Breast epithelium (tissue), 4 donors: ENCODE results near the gene BCAN. TPM values are rescaled to one million over a fixed set of nuclear protein-coding genes. Genes with fewer than 3 reads are reported as not detected.
A peak's percentile ranks its signal among the peaks of the same experiment; 100 is the strongest.

ENCODE experiments used
- DNase-seq, 2 donors: peaks; one replicate each; pipeline ENCODE4 v3.0.0-alpha.2; 2019; ENCODE audit warnings: low spot score in 2 of 2
- H3K27ac ChIP-seq, 2 donors: fragments of 200-600 bp; sonication (generic) in 1 of 2; one replicate each; pipeline ENCODE4 v1.5.1; 2016 to 2019; ENCODE audit warnings: mild to moderate bottlenecking in 1 of 2
- H3K27me3 ChIP-seq, 2 donors: fragments of 200-600 bp; sonication (generic) in 1 of 2; one replicate each; pipeline versions ENCODE4 v1.5.1 to v1.6.0; 2017 to 2019; ENCODE audit warnings: control low read depth in 1 of 2, mild to moderate bottlenecking in 1 of 2
- H3K36me3 ChIP-seq: fragments of 200-600 bp; one replicate; pipeline ENCODE4 v1.5.1; 2019
- H3K4me1 ChIP-seq, 2 donors: fragments of 200-600 bp; sonication (generic); one replicate each; pipeline ENCODE4 v1.5.1; 2016 to 2019; ENCODE audit warnings: control low read depth in 1 of 2
- H3K4me3 ChIP-seq, 3 donors: fragments of 200-600 bp; sonication (generic); 1 replicate in 2 of 3; 2 replicates in 1 of 3; pipeline ENCODE4 v1.5.1; 2016 to 2019; ENCODE audit warnings: mild to moderate bottlenecking in 3 of 3, moderate library complexity in 2 of 3
- H3K9me3 ChIP-seq, 2 donors: fragments of 200-600 bp; sonication (generic) in 1 of 2; one replicate each; pipeline ENCODE4 v1.5.1; 2016 to 2019; ENCODE audit warnings: control low read depth in 1 of 2
- CTCF ChIP-seq, 3 donors: fragments of 450-650 bp; IDR thresholded peaks; one replicate each; pipeline ENCODE4 v1.5.1; 2016 to 2017; ENCODE audit warnings: antibody characterized with exemption in 3 of 3, mild to moderate bottlenecking in 3 of 3, moderate library complexity in 3 of 3
- POLR2A ChIP-seq: fragments of 450-650 bp; IDR thresholded peaks from one replicate; pipeline ENCODE4 v1.6.1; 2016; ENCODE audit warnings: antibody characterized with exemption, mild to moderate bottlenecking, moderate library complexity
- POLR2AphosphoS5 ChIP-seq, 3 donors: sonication (generic); formaldehyde crosslinking; IDR thresholded peaks; one replicate each; pipeline ENCODE4 v1.6.1; 2017; ENCODE audit warnings: antibody characterized with exemption in 3 of 3
- intact Hi-C: fragments of 100-400 bp; cut with DNase I; formaldehyde crosslinking; loops from one replicate; pipeline ENCODE4 v1.15.1; 2023; ENCODE audit warnings: low total_unique reads
- total RNA-seq, 3 donors: library from RNA; depleted of rRNA; stranded (reverse); fragments of >200 nt; gene quantifications; one replicate each; pipeline ENCODE4 v1.1.0, GENCODE V29; 2016

BCAN gene
- total RNA-seq, 3 donors from 2014 or later: 0.44 TPM; not detected in 2

DNA sequence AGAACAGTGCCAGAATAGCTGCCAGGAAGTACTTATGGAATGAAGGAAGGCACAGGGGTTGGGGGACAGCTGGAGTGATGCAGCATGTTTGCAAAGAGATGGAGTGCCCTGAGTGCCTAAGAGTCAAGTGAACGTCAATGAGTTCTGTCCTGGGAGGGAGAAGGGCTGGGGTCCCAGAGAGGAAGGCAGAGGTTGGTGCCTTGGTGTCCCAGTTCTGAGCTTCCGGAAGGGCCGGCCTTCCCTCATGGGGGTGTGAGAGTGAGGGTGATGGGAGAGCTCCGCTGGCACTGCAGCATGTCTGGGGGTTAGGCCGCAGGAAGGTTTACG is 17.7 kb downstream of the BCAN start:
- H3K36me3 ChIP-seq: no peaks in the 10 kb centered on the region
- peak overlapping the region; percentile 86 to 94 for H3K27ac ChIP-seq
- H3K9me3 ChIP-seq: no peaks in the 10 kb centered on the region
- H3K4me3 ChIP-seq: peak overlapping the region in 2 of 3 donors; percentile 34 to 37
- peaks cover 15 to 47% of the 10 kb centered on the region in 2 donors for H3K4me1 ChIP-seq
- TF ChIP-seq POLR2A (no peak), CTCF (IDR thresholded peaks at IDR 0.05) (no peak), POLR2AphosphoS5 (IDR thresholded peaks at IDR 0.05) (no peak)
- no peak for DNase-seq
- intact Hi-C loops: loop anchor here (10.0 kb wide), 1 partner anchor 75 kb away; no protein-coding TSS in a partner anchor
- H3K27me3 ChIP-seq: no peaks in the 10 kb centered on the region

- Histone ChIP-seq H3K4me3 (peak overlapping the region in 2 of 3 donors; percentile 34 to 37), H3K27ac (peak overlapping the region; percentile 86 to 94), H3K27me3 (no peaks in the 10 kb centered on the region), H3K36me3 (no peaks in the 10 kb centered on the region), H3K9me3 (no peaks in the 10 kb centered on the region), H3K4me1 (peaks cover 15 to 47% of the 10 kb centered on the region in 2 donors)
- intact Hi-C loops: loop anchor here (10.0 kb wide), 2 partner anchors 75 to 165 kb away; no protein-coding TSS in a partner anchor
- peak; percentile 91 to 95 for DNase-seq
- TF ChIP-seq POLR2AphosphoS5 (IDR thresholded peaks at IDR 0.05): peak in 2 of 3 donors; percentile 57 to 83
- TF ChIP-seq CTCF (IDR thresholded peaks at IDR 0.05): peak; percentile 96 to 99 (median 98)
- TF ChIP-seq POLR2A: no peak
Measured at GRCh38 chr1:156659988-156660751, 18.3 kb downstream of the BCAN start.

DNA sequence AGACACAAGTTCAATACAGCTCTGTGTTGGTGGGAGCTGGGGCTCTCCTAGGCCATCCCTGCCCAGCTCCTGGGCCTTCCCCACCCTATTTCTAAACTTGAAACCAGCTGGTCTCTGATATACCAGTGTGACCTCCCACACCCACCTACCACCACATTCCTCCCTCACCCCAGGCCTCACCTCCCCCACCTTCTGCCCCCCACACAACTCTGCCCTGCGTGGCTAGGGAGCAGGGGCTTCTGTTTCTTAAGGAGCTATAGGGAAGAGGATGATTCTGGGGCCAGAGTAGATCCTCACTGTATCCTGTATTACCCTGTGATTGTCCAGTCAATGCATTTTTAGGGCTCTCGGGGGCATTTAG is 18.8 kb downstream of the BCAN start:
- Histone ChIP-seq H3K4me1 (peaks cover 15 to 47% of the 10 kb centered on the region in 2 donors), H3K36me3 (no peaks in the 10 kb centered on the region), H3K4me3 (peak overlapping the region in 2 of 3 donors; percentile 34 to 37), H3K27me3 (no peaks in the 10 kb centered on the region), H3K27ac (peak overlapping the region; percentile 86 to 94), H3K9me3 (no peaks in the 10 kb centered on the region)
- DNase-seq: no peak
- TF ChIP-seq POLR2A (no peak), CTCF (IDR thresholded peaks at IDR 0.05) (no peak)
- intact Hi-C loops: loop anchor here (10.0 kb wide), 1 partner anchor 166 kb away; no protein-coding TSS in a partner anchor

GRCh38 chr1:156662005-156662799 is 20.3 kb downstream of the BCAN start:
- intact Hi-C loops: loop anchor here (10.0 kb wide), 1 partner anchor 167 kb away; no protein-coding TSS in a partner anchor
- Histone ChIP-seq H3K9me3 (no peaks in the 10 kb centered on the region), H3K27ac (peak overlapping the region; percentile 86 to 94), H3K36me3 (no peaks in the 10 kb centered on the region), H3K27me3 (no peaks in the 10 kb centered on the region), H3K4me3 (peak overlapping the region in 1 of 3 donors; percentile 37), H3K4me1 (peaks cover 16 to 39% of the 10 kb centered on the region in 2 donors)
- peak in 1 of 2 donors; percentile 74 for DNase-seq
- no peak for TF ChIP-seq CTCF (IDR thresholded peaks at IDR 0.05)
- TF ChIP-seq POLR2A: no peak
- TF ChIP-seq POLR2AphosphoS5 (IDR thresholded peaks at IDR 0.05): no peak

DNA sequence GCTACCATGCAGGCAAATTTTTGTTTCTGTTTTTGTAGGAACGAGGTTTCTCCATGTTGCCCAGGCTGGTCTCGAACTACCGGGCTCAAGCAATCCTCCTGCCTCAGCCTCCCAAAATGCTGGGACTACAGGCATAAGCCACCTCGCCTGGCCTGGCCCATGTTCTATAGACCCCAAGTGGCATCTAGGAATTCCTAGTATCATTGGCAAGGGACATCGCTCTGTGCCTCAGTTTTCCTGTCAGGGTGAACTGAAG is 20.8 kb downstream of the BCAN start:
- no peak for DNase-seq
- Histone ChIP-seq H3K27ac (peak overlapping the region; percentile 86 to 94), H3K4me1 (peaks cover 21 to 39% of the 10 kb centered on the region in 2 donors), H3K9me3 (no peaks in the 10 kb centered on the region), H3K27me3 (no peaks in the 10 kb centered on the region), H3K36me3 (no peaks in the 10 kb centered on the region), H3K4me3 (no peak overlapping the region)
- intact Hi-C loops: loop anchor here (10.0 kb wide), 1 partner anchor 168 kb away; no protein-coding TSS in a partner anchor
- no peak for TF ChIP-seq POLR2A
- TF ChIP-seq CTCF (IDR thresholded peaks at IDR 0.05): no peak
- TF ChIP-seq POLR2AphosphoS5 (IDR thresholded peaks at IDR 0.05): no peak
